Fibroblast of lung (primary cell): ENCODE data around the gene CMTM3. TPM values are rescaled to one million over a fixed set of nuclear protein-coding genes. Genes with fewer than 3 reads are reported as not detected.

Experiments used
- DNase-seq, 2 donors: peaks; one replicate each; pipeline versions ENCODE4 v3.0.0 to v3.0.0-alpha.2; 2010; ENCODE audit warnings: low read depth in 2 of 2
- H2AFZ ChIP-seq: 2 replicates; pipeline ENCODE4 v1.5.1; 2012; ENCODE audit warnings: low read length, control low read depth, inconsistent platforms
- H3K27ac ChIP-seq: 2 replicates; pipeline ENCODE4 v1.5.1; 2011; ENCODE audit warnings: low read length, control low read depth; ENCODE audit not compliant: insufficient read depth
- H3K27me3 ChIP-seq: 2 replicates; pipeline ENCODE4 v1.5.1; 2011; ENCODE audit warnings: mild to moderate bottlenecking, low read length; ENCODE audit not compliant: control insufficient read depth, insufficient read depth
- H3K36me3 ChIP-seq: 2 replicates; pipeline ENCODE4 v1.5.1; 2011; ENCODE audit warnings: low read length; ENCODE audit not compliant: control insufficient read depth, insufficient read depth
- H3K4me1 ChIP-seq: 2 replicates; pipeline ENCODE4 v1.5.1; 2011; ENCODE audit warnings: low read length; ENCODE audit not compliant: control insufficient read depth, insufficient read depth; ENCODE audit errors: extremely low read depth
- H3K4me2 ChIP-seq: 2 replicates; pipeline ENCODE4 v1.5.1; 2011; ENCODE audit warnings: low read length, control low read depth; ENCODE audit not compliant: insufficient read depth; ENCODE audit errors: extremely low read depth
- H3K4me3 ChIP-seq, 4 experiments: fragments of 200-600 bp in 1 of 4; sonication (generic) in 1 of 4; replicated peaks in 1 of 4; 2 replicates each; pipeline ENCODE4 v1.5.1; 2011 to 2016; ENCODE audit warnings: low read length in 4 of 4, low read depth in 3 of 4, mild to moderate bottlenecking in 3 of 4, control low read depth in 2 of 4, inconsistent platforms in 1 of 4, mixed read lengths in 1 of 4; ENCODE audit not compliant: insufficient read depth in 1 of 4; ENCODE audit errors: control extremely low read depth in 1 of 4
- H3K79me2 ChIP-seq: 2 replicates; pipeline ENCODE4 v1.5.1; 2012; ENCODE audit warnings: mild to moderate bottlenecking, low read length, inconsistent platforms; ENCODE audit not compliant: control insufficient read depth, insufficient read depth
- H3K9ac ChIP-seq: 2 replicates; pipeline ENCODE4 v1.5.1; 2011; ENCODE audit warnings: mild to moderate bottlenecking, low read length, control low read depth; ENCODE audit not compliant: insufficient read depth
- H3K9me3 ChIP-seq: 2 replicates; pipeline ENCODE4 v1.5.1; 2012; ENCODE audit warnings: low read depth, low read length; ENCODE audit not compliant: control insufficient read depth, insufficient read depth
- H4K20me1 ChIP-seq: 2 replicates; pipeline ENCODE4 v1.5.1; 2011; ENCODE audit warnings: low read length; ENCODE audit not compliant: control insufficient read depth, insufficient read depth; ENCODE audit errors: extremely low read depth
- CTCF ChIP-seq, 2 donors: IDR thresholded peaks in 1 of 2; conservative IDR thresholded peaks in 1 of 2; 1 replicate in 1 of 2; 2 replicates in 1 of 2; pipeline ENCODE4 v1.5.1; 2011 to 2012; ENCODE audit warnings: low read length in 2 of 2, control low read depth in 1 of 2, inconsistent platforms in 1 of 2, low read depth in 1 of 2, mild to moderate bottlenecking in 1 of 2
- EZH2 ChIP-seq: IDR thresholded peaks from 2 replicates; pipeline ENCODE4 v1.5.1; 2012; ENCODE audit warnings: low read length, control low read depth, mild to moderate bottlenecking; ENCODE audit errors: missing control alignments
- polyA plus RNA-seq, 2 donors: library from polyadenylated mRNA; depleted of rRNA in 1 of 2; stranded (reverse) in 1 of 2; unstranded in 1 of 2; fragments of >200 nt; gene quantifications; 2 replicates each; pipeline ENCODE4 v1.2.1, GENCODE V29; 2011 to 2012; ENCODE audit warnings: missing spikeins in 1 of 2
- total RNA-seq: library from RNA; depleted of rRNA; stranded (reverse); fragments of >200 nt; gene quantifications from 2 replicates; pipeline ENCODE4 v1.2.1, GENCODE V29; 2014

Gene CMTM3
- total and polyA plus RNA-seq, 2 donors (not counting 1 experiment from before 2014, with no cell fraction given) = 10.1 to 18.6 TPM

GRCh38 chr16:66576296-66576695 is 28.2 kb upstream of the CMTM3 start:
- H3K4me3 ChIP-seq = no peak overlapping the region
- H3K27me3 ChIP-seq = peaks cover 20% of the 10 kb centered on the region
- DNase-seq = no peak
- H4K20me1 ChIP-seq = no peaks in the 10 kb centered on the region
- H3K36me3 ChIP-seq = no peaks in the 10 kb centered on the region
- peaks cover 12% of the 10 kb centered on the region for H3K4me1 ChIP-seq
- H3K4me2 ChIP-seq = no peak overlapping the region
- TF ChIP-seq EZH2 (no peak), CTCF (conservative IDR thresholded peaks at IDR 0.05 in 1 of 2, IDR thresholded peaks at IDR 0.05 in 1 of 2; ENCODE audit: low read depth in 1 of 2, low read length in 2 of 2) (no peak)
- H3K9ac ChIP-seq = no peak overlapping the region
- no peak overlapping the region for H2AFZ ChIP-seq
- no peak overlapping the region for H3K27ac ChIP-seq
- no peaks in the 10 kb centered on the region for H3K79me2 ChIP-seq
- H3K9me3 ChIP-seq = no peaks in the 10 kb centered on the region

- TF ChIP-seq CTCF (conservative IDR thresholded peaks at IDR 0.05 in 1 of 2, IDR thresholded peaks at IDR 0.05 in 1 of 2; ENCODE audit: low read depth in 1 of 2, low read length in 2 of 2) = no peak
- peak; percentile 36 for TF ChIP-seq EZH2
- no peaks in the 10 kb centered on the region for H3K36me3 ChIP-seq
- H2AFZ ChIP-seq = no peak within 1 kb of the TSS
- peak within 1 kb of the TSS; percentile 40 for H3K4me2 ChIP-seq
- no peak within 1 kb of the TSS for H3K9ac ChIP-seq
- DNase-seq = peak; percentile 18 to 28
- H3K4me3 ChIP-seq = peak within 1 kb of the TSS in 1 of 4 experiments; percentile 4
- peaks cover 20% of the 10 kb centered on the region for H3K27me3 ChIP-seq
- no peaks in the 10 kb centered on the region for H3K79me2 ChIP-seq
- no peaks in the 10 kb centered on the region for H3K9me3 ChIP-seq
- H4K20me1 ChIP-seq = no peaks in the 10 kb centered on the region
- H3K27ac ChIP-seq = no peak within 1 kb of the TSS
- peaks cover 14% of the 10 kb centered on the region for H3K4me1 ChIP-seq
These were observed 25.6 kb upstream of the CMTM3 start, which contains the start of gene CMTM2 for GRCh38 chr16:66578651-66579531. Gene CMTM2, plus strand, starts transcription at chr16:66579463. Its CDS starts 145 bp downstream, at chr16:66579608.

DNA sequence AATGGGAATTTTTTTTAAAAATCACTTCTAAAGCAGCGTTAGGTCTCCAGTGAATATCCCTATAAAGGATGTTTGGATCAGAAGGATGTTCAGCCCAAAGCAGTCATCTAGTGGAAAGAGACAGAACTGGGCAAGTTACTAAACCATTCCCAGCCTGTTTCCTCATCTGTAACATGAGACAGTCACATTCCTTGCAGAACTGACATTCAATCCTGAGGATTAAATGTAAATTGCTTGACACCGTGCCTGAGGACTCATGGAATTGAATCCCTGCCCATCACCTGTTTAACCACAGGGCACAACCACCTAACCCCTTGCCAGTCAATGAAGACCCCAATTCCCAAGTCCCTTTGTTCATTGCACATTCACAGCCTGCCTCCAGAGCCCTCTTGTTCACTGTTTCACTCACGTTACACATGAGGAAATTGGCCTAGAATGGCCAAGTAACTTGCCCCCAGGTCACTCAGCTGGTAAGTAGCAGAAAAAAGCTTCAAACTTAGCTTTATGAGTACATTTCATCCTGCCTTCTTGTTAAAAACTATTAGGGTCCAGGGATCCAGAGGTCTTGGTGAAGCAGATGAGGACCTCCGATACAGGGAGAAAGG is 23.8 kb upstream of the CMTM3 start:
- peak in 1 of 2 donors; percentile 52 for TF ChIP-seq CTCF (conservative IDR thresholded peaks at IDR 0.05 in 1 of 2, IDR thresholded peaks at IDR 0.05 in 1 of 2; ENCODE audit: low read depth in 1 of 2, low read length in 2 of 2)
- TF ChIP-seq EZH2 = no peak
- H3K27me3 ChIP-seq = peaks cover 20% of the 10 kb centered on the region
- H3K4me3 ChIP-seq = no peak overlapping the region
- H3K9me3 ChIP-seq = no peaks in the 10 kb centered on the region
- H3K9ac ChIP-seq = no peak overlapping the region
- H3K4me2 ChIP-seq = peak overlapping the region; percentile 51
- H3K36me3 ChIP-seq = no peaks in the 10 kb centered on the region
- H4K20me1 ChIP-seq = no peaks in the 10 kb centered on the region
- peaks cover 14% of the 10 kb centered on the region for H3K4me1 ChIP-seq
- peak; percentile 85 to 88 for DNase-seq
- no peaks in the 10 kb centered on the region for H3K79me2 ChIP-seq
- H2AFZ ChIP-seq = no peak overlapping the region
- no peak overlapping the region for H3K27ac ChIP-seq
